Adrenal gland (tissue), 12 donors: ENCODE data around the gene CAPN13. TPM values are rescaled to one million over a fixed set of nuclear protein-coding genes. Genes with fewer than 3 reads are reported as not detected.

Experiments
- DNase-seq, 7 donors: peaks; one replicate each; pipeline ENCODE4 v3.0.0-alpha.2; 2019 to 2020
- H3K27ac ChIP-seq, 5 donors: fragments of 200-600 bp; sonication (generic) in 4 of 5; 1 replicate in 3 of 5; 2 replicates in 2 of 5; pipeline versions ENCODE4 v1.5.1 to v1.8.0; 2016 to 2020; ENCODE audit warnings: mild to moderate bottlenecking in 1 of 5
- H3K27me3 ChIP-seq: fragments of 200-600 bp; 2 replicates; pipeline ENCODE4 v1.8.0; 2021
- H3K36me3 ChIP-seq, 2 donors: fragments of 200-600 bp; replicated peaks in 1 of 2; 1 replicate in 1 of 2; 2 replicates in 1 of 2; pipeline versions ENCODE4 v1.5.1 to v1.8.0; 2018 to 2022
- H3K4me1 ChIP-seq, 2 donors: fragments of 200-600 bp; replicated peaks in 1 of 2; 1 replicate in 1 of 2; 2 replicates in 1 of 2; pipeline versions ENCODE4 v1.5.1 to v1.8.0; 2018 to 2021
- H3K4me3 ChIP-seq, 4 donors: fragments of 200-600 bp; sonication (generic) in 3 of 4; one replicate each; pipeline ENCODE4 v1.5.1; 2016 to 2018
- H3K9me3 ChIP-seq, 3 donors: fragments of 200-600 bp; sonication (generic) in 1 of 3; replicated peaks in 1 of 3; 1 replicate in 2 of 3; 2 replicates in 1 of 3; pipeline versions ENCODE4 v1.5.1 to v1.8.0; 2016 to 2021
- POLR2A ChIP-seq, 2 donors: fragments of 450-650 bp; IDR thresholded peaks; one replicate each; pipeline ENCODE4 v1.6.1; 2017; ENCODE audit warnings: antibody characterized with exemption in 2 of 2, mild to moderate bottlenecking in 2 of 2, moderate library complexity in 1 of 2
- WGBS, 4 donors: extraction: QIAGEN DNeasy Blood & Tissue Kit in 2 of 4; methylation state at CpG; one replicate each; pipeline versions ENCODE4 v1.1.5 to v1.1.7; 2013 to 2017; 5-methylcytosine and 5-hydroxymethylcytosine counted together
- intact Hi-C, 2 donors: fragments of 100-400 bp; cut with DNase I; formaldehyde crosslinking; loops; one replicate each; pipeline versions ENCODE4 v1.14.1 to v1.15.0; 2022 to 2023
- polyA plus RNA-seq, 3 donors: library from polyadenylated mRNA; stranded (reverse); fragments of 200-250 nt in 2 of 3; fragments of 350-450 nt in 1 of 3; fragmentation: Illumina TruSeq in 1 of 3; extraction: RNeasy Lipid Tissue Mini Kit (QIAGEN cat#74804) in 1 of 3; gene quantifications; one replicate each; pipeline ENCODE4 v1.2.3, GENCODE V29; 2013 to 2014
- total RNA-seq, 9 donors: library from RNA; depleted of rRNA in 4 of 9; stranded (reverse); fragments of >200 nt in 4 of 9; fragments of 120-200 nt in 1 of 9; fragmentation: NEBNext Ultra II Directional in 1 of 9; extraction: Animal tissue kit (Norgen Biotek cat#: 25700) in 1 of 9; gene quantifications; one replicate each; pipeline versions ENCODE4 v1.1.0 to v1.2.4, GENCODE V29; 2013 to 2023
- TF ChIP-seq, protein P1 (sequence below), 6 experiments: fragments of 450-650 bp in 4 of 6; fragments of 200-600 bp in 2 of 6; sonication (generic) in 1 of 6; IDR thresholded peaks; 1 replicate in 5 of 6; 2 replicates in 1 of 6; pipeline versions ENCODE4 v1.5.1 to v1.8.0; 2016 to 2021; ENCODE audit warnings: antibody characterized with exemption in 6 of 6, mild to moderate bottlenecking in 2 of 6, moderate library complexity in 1 of 6
- donor health status: healthy with polysubstance abuse.
- donor health status: Bipolar disorder and iron deficiency.
- donor health status: DM: yes; HTN: yes; CAD: no.
- donor health status: DM: no; HTN: no; CAD: no.
- donor health status: DM: no; HTN: no; CAD: no.
- donor health status: DM: yes; HTN: yes; CAD: no.

CAPN13 gene
- total and polyA plus RNA-seq, 12 donors: 0.10 to 0.37 (median 0.23) TPM; not detected in 8

DNA sequence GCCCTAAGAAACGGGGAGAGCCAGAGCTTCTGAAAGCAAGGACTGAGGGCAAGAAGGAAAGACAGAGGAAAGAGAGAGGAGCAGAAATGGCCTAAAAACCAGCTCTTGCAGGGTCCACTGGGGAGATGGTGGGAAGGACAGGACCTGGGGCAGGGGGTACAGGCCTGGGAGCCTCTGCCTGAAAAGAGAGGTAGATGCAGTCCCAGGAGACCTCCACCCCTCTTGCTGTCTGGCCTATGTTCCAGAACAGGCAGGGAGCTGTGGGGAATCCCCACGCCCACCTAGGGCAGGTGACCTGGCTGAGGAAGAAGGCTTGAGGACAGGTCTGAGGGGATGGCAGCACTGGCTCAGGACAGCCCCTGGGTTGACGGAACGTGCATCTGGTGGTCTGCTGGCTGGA is 4.6 kb downstream of the CAPN13 start:
- WGBS, 4 donors: 71 to 91% (median 80%) methylated on average over 4 of the region's 4 CpGs
- no peak for DNase-seq

DNA sequence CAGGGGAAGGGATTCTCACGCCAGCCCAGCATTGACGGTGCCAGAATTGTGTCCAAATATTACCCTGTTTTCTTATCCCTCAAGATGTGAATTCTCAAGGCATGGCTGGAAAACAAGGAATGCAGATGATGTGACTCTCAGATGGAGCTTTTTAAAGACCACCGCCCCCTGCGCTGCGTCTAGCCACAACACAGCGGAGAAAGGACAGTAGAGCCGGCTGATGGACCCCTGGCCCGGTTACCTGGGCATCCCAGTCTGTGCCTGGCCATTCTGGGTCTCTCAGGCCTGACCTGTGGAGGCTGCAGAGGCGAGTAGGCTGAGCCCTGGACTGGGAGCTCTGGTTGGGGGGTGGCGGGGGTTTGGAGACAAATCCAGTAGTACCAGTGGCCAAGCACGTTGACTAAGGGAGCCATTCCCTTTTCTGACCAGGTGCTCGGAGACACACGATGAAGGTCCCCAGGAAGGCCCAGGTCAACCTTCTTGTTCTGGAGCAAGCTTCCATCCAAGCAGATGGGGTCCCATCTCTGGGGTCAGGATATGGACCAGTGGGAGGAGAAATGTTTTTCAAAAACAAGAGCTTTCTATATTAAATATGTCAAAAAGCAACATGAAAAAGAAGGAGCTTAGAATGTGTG is 5.3 kb downstream of the CAPN13 start:
- intact Hi-C loops: no loop called here
- 83 to 95% (median 91%) methylated on average over 10 to 13 of the region's 13 CpGs for WGBS, 4 donors
- TF ChIP-seq, protein P1, sequence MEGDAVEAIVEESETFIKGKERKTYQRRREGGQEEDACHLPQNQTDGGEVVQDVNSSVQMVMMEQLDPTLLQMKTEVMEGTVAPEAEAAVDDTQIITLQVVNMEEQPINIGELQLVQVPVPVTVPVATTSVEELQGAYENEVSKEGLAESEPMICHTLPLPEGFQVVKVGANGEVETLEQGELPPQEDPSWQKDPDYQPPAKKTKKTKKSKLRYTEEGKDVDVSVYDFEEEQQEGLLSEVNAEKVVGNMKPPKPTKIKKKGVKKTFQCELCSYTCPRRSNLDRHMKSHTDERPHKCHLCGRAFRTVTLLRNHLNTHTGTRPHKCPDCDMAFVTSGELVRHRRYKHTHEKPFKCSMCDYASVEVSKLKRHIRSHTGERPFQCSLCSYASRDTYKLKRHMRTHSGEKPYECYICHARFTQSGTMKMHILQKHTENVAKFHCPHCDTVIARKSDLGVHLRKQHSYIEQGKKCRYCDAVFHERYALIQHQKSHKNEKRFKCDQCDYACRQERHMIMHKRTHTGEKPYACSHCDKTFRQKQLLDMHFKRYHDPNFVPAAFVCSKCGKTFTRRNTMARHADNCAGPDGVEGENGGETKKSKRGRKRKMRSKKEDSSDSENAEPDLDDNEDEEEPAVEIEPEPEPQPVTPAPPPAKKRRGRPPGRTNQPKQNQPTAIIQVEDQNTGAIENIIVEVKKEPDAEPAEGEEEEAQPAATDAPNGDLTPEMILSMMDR (IDR thresholded peaks at IDR 0.05): no peak
- TF ChIP-seq POLR2A (IDR thresholded peaks at IDR 0.05): no peak
- Histone ChIP-seq H3K36me3 (no peaks in the 10 kb centered on the region), H3K27me3 (no peaks in the 10 kb centered on the region), H3K4me1 (no peaks in the 10 kb centered on the region), H3K9me3 (no peaks in the 10 kb centered on the region), H3K4me3 (no peak overlapping the region), H3K27ac (no peak overlapping the region)
- no peak for DNase-seq

More for the DNA sequence above, 4.6 kb downstream of the CAPN13 start:
- TF ChIP-seq POLR2A (IDR thresholded peaks at IDR 0.05): no peak
- TF ChIP-seq, protein P1 (IDR thresholded peaks at IDR 0.05): no peak
- no peaks in the 10 kb centered on the region for H3K27me3 ChIP-seq
- H3K27ac ChIP-seq: no peak overlapping the region
- H3K9me3 ChIP-seq: no peaks in the 10 kb centered on the region
- no peaks in the 10 kb centered on the region for H3K4me1 ChIP-seq
- H3K36me3 ChIP-seq: no peaks in the 10 kb centered on the region
- intact Hi-C loops: no loop called here
- H3K4me3 ChIP-seq: no peak overlapping the region

GRCh38 chr2:30800159-30800558 is 7.1 kb downstream of the CAPN13 start:
- Histone ChIP-seq H3K4me3 (no peak overlapping the region), H3K27me3 (no peaks in the 10 kb centered on the region), H3K9me3 (no peaks in the 10 kb centered on the region), H3K36me3 (no peaks in the 10 kb centered on the region), H3K27ac (no peak overlapping the region), H3K4me1 (no peaks in the 10 kb centered on the region)
- TF ChIP-seq POLR2A (IDR thresholded peaks at IDR 0.05): no peak
- TF ChIP-seq, protein P1 (IDR thresholded peaks at IDR 0.05): no peak
- intact Hi-C loops: no loop called here
- no peak for DNase-seq
- 84 to 91% (median 87%) methylated on average over 5 of the region's 5 CpGs for WGBS, 4 donors

- TF ChIP-seq POLR2A (IDR thresholded peaks at IDR 0.05): no peak
- TF ChIP-seq, protein P1 (IDR thresholded peaks at IDR 0.05): no peak
- H3K9me3 ChIP-seq: no peaks in the 10 kb centered on the region
- H3K4me1 ChIP-seq: no peaks in the 10 kb centered on the region
- H3K27me3 ChIP-seq: no peaks in the 10 kb centered on the region
- DNase-seq: no peak
- intact Hi-C loops: no loop called here
- no peak overlapping the region for H3K4me3 ChIP-seq
- H3K27ac ChIP-seq: no peak overlapping the region
- WGBS, 4 donors: 59 to 86% (median 69%) methylated on average over 5 of the region's 5 CpGs
- no peaks in the 10 kb centered on the region for H3K36me3 ChIP-seq
Observed at GRCh38 chr2:30799366-30799765, 7.9 kb downstream of the CAPN13 start.
